Activated CD8-positive, alpha-beta memory T cell treated with anti-CD3 and anti-CD28 coated beads for 1 hour (primary cell): ENCODE measurements around the gene XPC.

Experiments
- DNase-seq, 2 donors: peaks; one replicate each; pipeline ENCODE4 v3.0.0-alpha.2; 2020; ENCODE audit warnings: low read depth in 1 of 2; ENCODE audit errors: extremely low read depth in 1 of 2

Gene XPC

GRCh38 chr3:14137004-14137403, 41.4 kb downstream of the XPC start:
- no peak for DNase-seq

DNA sequence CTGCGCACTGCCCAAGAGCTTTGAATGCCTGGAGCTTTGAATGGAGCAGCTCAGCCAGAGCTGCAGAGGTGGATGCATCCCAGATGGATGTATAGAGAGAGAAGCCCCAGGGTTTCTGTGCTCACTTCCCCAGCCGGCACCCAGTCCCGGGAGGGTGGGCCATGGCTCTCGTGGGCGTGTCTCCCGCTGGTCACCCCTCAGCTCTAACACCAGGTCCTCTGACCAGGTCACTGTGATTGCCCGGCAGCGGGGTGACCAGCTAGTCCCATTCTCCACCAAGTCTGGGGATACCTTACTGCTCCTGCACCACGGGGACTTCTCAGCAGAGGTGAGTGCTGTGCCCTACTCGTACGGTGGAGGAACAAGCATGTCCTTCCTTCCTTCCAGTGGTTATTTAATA, 42.8 kb downstream of the XPC start:
- DNase-seq = no peak

GRCh38 chr3:14134291-14134690, 44.1 kb downstream of the XPC start:
- no peak for DNase-seq

DNA sequence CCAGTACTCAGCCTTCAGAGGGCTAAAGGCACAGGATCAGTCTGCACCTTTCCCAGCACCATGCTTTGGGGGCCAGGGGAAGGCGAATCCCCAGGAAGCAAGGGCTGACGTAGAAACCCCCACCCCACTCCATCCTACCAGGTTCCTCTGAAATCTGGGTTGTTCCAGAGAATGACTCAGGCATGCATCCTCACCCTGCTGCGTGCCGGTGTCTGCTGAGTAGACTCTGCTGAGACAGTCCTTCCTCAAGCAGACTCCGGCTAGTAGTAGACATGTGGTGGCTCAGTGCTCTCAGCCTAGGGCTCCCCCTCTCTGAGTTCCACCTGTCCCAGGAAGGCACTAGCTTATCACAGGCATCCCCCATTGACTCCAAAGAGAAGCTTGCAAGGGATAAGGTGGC, 44.5 kb downstream of the XPC start:
- DNase-seq = no peak

- no peak for DNase-seq
Measured at GRCh38 chr3:14133188-14133800, 45.1 kb downstream of the XPC start.

- no peak for DNase-seq
Measured at GRCh38 chr3:14132689-14133088, 45.7 kb downstream of the XPC start.

DNA sequence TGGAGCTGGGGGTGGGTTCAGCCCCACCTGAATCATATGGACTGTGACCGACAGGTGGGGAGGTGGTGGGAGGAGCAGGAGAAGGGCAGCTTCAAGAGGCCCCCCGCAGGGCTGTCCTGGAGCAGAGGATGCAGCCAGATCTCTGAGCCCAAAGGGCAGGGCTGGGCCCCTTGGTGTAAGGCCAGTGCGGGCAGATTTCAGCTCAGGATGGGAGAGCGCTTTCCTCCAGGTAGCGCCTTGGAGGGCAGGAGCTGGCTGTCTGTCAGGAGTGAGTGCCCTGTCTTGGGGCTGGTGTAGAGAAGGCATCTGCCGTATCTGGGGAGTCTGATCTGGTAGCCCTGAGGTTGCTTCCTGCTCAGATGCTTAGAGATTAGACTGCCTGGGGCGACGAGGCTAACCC, 46.3 kb downstream of the XPC start:
- no peak for DNase-seq

- no peak for DNase-seq
Measured at GRCh38 chr3:14131134-14131533, 47.3 kb downstream of the XPC start.

DNA sequence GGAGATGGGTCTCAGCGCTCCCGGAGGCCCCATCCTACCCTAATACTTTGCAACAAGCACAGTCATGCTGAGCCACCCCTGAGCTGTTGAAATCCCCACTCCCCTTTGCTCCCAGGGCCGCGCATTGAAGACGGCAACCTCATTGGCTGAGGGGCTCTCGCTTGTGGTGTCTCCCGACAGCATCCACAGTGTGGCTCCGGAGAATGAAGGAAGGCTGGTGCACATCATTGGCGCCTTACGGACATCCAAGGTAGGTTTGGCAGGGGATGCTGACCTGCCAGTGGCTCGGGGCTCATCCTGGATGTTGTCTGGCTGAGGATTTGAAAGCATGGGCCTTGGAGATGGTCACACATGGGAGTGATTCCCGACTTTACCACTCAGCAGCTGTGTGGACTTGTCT, 47.7 kb downstream of the XPC start:
- DNase-seq = no peak

- DNase-seq = no peak
Measured at GRCh38 chr3:14130230-14130629, 48.2 kb downstream of the XPC start.

DNA sequence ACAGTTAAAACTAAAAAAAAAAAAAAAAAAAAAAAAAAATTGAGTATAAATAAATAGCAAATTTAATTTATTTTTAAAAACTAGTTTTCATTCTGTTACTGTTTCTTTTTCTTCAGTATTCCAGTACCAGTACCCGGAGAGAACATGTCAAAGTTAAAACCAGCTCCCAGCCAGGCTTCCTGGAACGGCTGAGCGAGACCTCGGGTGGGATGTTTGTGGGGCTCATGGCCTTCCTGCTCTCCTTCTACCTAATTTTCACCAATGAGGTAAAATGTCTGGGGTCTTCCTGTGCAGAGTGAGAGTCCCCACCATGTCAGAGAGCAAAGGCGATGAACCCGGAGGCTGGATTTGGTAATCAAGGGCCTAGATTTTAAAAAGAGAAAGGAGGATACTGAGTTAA, 49.1 kb downstream of the XPC start:
- no peak for DNase-seq

GRCh38 chr3:14128724-14129123, 49.7 kb downstream of the XPC start:
- DNase-seq = no peak

DNA sequence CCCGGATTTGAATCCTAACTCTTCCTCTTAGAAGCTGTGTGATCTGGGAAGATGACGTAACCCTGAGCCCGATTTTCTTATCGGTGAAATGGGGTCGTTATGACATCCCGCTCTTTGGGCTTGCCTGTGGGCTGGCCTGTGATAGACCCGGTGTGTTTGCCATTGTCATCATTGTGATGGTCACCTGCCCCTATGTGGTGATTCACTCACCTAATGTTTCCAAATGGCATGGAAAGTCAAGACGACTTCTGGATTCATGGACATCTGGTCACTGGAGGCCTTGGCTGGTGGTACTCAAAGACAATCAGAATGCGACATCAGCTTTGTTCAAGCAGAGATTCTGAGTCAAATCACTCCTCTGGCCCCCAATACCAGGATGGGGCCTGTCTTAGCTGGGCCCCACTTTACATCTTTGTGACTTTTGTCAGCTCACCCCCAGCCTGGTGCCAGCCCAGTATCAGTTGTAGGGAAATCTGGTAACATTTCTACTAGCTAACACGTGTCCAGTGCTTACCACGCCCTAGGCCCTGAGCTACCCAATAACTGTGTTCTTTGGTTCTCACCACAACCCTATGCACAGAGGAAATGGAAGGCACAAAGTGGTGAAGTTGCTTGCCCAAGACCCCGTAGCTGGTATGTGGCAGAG, 50.8 kb downstream of the XPC start:
- DNase-seq = no peak

DNA sequence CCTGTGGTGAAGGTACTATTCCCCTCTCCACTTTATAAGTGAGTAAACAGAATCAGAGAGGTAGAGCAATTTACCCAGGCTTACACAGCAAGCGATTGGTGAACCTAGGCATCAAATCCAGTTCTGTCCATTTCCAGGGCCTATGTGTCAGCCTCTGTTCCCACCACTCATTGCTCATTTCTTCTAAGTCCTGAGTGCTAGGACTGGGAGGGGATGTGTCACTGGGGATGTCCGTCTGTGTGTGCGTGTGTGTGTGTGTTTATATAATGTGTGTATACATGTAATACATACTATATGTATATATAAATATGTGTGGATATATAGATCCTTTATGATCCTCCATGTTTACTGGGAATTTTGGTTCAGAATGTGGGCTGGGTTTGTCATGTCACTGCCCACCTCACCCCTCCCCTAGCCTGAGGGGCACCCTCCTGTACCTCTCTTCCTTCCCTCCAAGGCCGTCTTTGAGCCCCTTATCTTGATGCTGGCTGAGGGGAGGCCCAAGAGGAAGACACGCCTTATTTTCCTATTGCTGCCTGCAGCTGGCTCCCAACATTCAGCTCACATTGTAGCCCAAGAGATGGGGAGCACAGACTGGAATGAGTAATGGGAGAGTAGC, 51.4 kb downstream of the XPC start:
- DNase-seq = no peak

- DNase-seq = no peak
Measured at GRCh38 chr3:14126017-14126886, 52.1 kb downstream of the XPC start.

DNA sequence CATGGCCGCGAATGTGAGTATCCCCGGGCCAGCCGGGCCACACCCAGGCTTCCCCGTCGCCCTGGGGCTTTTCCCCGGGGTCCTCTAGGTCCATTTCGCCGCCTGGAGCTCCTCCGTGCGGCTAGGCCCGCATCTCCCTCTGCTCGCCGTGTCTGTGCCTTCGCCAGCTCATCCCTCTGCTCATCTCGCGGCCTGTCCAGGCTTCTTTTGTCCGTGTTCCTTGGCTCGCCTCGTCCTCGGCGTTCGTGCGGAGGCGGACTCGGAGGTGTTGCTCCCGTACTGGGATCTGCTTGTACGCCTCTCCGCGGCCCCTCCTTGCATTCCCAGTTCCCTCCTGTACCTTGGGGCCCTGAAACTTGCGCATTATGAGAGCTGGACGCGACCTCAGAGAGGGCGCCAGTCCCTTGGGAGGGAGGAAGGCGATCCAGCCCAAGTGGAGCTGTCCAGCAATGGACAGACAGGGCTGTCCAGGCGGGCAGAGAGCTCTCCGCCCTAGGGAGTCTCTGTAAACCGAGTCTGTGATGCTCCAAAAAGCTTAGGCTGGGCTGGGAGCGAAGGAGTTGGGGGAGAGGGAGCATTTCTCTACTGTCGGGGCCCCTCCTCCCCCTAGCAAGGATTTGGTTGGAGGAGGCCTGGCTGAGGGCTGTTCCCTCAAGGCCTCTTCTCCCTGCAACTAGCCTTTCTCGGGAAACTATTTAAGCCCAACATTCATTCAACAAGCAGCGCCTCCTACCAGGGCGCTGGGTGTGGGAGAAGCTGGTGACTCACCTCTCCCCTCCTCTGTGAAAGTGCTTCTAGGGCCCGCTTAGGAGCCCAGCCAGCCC, 53.0 kb downstream of the XPC start:
- peak in 1 of 2 donors; percentile 38 for DNase-seq

DNA sequence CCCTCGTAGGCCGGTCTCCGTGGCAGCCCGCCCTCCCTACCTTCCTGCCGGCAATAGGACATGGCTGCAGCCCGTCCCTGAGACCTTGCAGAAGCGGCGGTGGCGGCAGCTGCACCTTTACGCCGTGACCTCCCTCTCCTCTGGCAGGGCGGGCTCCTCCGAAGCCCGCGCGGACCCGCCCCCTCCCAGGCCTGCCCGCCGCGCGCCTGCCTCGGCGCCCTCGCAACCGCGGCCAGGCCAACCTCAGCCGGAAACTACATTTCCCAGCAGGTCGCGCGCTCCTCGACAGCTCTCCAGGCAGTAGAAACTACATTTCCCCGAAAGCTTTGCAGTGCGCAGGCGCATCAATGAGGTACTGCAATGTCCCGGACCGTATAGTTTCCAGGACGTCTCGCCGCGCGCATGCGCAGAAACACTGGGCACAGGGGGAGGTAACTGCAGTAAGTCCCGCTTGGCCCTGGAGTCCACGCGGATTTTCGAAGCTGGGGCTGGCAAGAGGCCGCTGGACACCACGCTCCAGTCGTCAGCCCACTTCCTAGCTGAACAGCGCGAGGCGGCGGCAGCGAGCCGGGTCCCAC, 53.7 kb downstream of the XPC start, which contains the start of the genes CHCHD4 and TMEM43:
CHCHD4 (minus strand) TSS at position 256 of the 578 bp plus-strand sequence; CDS start at position 62, 194 bp downstream.
TMEM43 (plus strand) TSS at position 438 of the 578 bp plus-strand sequence. CDS start 142 bp downstream, outside the sequence.
- peak; percentile 98 for DNase-seq

DNA sequence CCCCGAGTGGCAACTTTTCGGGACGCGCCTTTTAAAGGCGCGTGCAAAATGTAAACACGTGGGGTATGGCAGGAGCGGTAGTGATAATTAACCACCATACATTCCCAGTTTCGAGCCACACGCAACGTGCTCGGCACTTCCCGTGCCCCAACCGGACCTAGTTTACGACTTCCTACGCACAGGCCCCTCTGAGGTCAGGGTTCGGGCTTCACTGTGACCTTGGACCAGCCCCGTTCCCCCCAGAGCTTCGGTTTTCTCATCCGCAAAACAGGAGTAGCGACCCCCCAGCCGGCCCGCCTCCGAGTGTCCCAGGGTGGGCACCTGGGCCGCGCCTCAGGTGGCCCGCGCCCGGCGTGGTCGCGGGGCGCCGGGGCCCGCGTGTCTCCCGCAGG, 54.2 kb downstream of the XPC start:
- DNase-seq = peak in 1 of 2 donors; percentile 28

- DNase-seq = no peak
Measured at GRCh38 chr3:14123308-14124222, 54.8 kb downstream of the XPC start.
